Spleen (tissue), 11 donors: ENCODE results near the gene SLC5A9. TPM values are rescaled to one million over a fixed set of nuclear protein-coding genes. Genes with fewer than 3 reads are reported as not detected.
"Not testable (repeated sequence)": the region's sequence is repeated elsewhere in the genome, so short reads cannot be mapped to it uniquely, and the experiment has no call there.

Experiments used
- DNase-seq: peaks from one replicate; pipeline ENCODE4 v3.0.0-alpha.2; 2020
- H3K27ac ChIP-seq, 8 donors: fragments of 200-600 bp; sonication (generic) in 7 of 8; 1 replicate in 4 of 8; 2 replicates in 4 of 8; pipeline versions ENCODE4 v1.5.0 to v1.8.0; 2016 to 2021; ENCODE audit warnings: inconsistent platforms in 4 of 8, mild to moderate bottlenecking in 4 of 8, moderate library complexity in 1 of 8
- H3K27me3 ChIP-seq, 7 donors: fragments of 200-600 bp; sonication (generic) in 6 of 7; replicated peaks in 1 of 7; 1 replicate in 4 of 7; 2 replicates in 3 of 7; pipeline versions ENCODE4 v1.5.0 to v1.8.0; 2016 to 2021; ENCODE audit warnings: inconsistent platforms in 3 of 7, mild to moderate bottlenecking in 1 of 7
- H3K36me3 ChIP-seq, 6 donors: fragments of 200-600 bp; sonication (generic) in 5 of 6; 1 replicate in 4 of 6; 2 replicates in 2 of 6; pipeline versions ENCODE4 v1.5.0 to v1.8.0; 2016 to 2021; ENCODE audit warnings: inconsistent platforms in 2 of 6
- H3K4me1 ChIP-seq, 6 donors: fragments of 200-600 bp; sonication (generic) in 5 of 6; 1 replicate in 3 of 6; 2 replicates in 3 of 6; pipeline versions ENCODE4 v1.5.0 to v1.8.0; 2016 to 2021; ENCODE audit warnings: inconsistent platforms in 3 of 6
- H3K4me3 ChIP-seq, 8 donors: fragments of 200-600 bp; sonication (generic) in 7 of 8; 1 replicate in 4 of 8; 2 replicates in 4 of 8; pipeline versions ENCODE4 v1.5.0 to v1.8.0; 2016 to 2021; ENCODE audit warnings: inconsistent platforms in 4 of 8, mild to moderate bottlenecking in 4 of 8, moderate library complexity in 2 of 8
- H3K9me3 ChIP-seq, 8 donors: fragments of 200-600 bp; sonication (generic) in 7 of 8; 1 replicate in 4 of 8; 2 replicates in 4 of 8; pipeline versions ENCODE4 v1.5.0 to v1.8.0; 2016 to 2021; ENCODE audit warnings: inconsistent platforms in 4 of 8
- CTCF ChIP-seq, 11 experiments: fragments of 200-600 bp in 7 of 11; fragments of 450-650 bp in 4 of 11; sonication (generic) in 4 of 11; IDR thresholded peaks in 8 of 11; conservative IDR thresholded peaks in 3 of 11; 1 replicate in 7 of 11; 2 replicates in 4 of 11; pipeline versions ENCODE4 v1.4.0 to v1.8.0; 2016 to 2021; ENCODE audit warnings: antibody characterized with exemption in 11 of 11, inconsistent platforms in 4 of 11, mild to moderate bottlenecking in 1 of 11
- POLR2A ChIP-seq, 3 donors: fragments of 450-650 bp; IDR thresholded peaks; one replicate each; pipeline ENCODE4 v1.5.1; 2017; ENCODE audit warnings: antibody characterized with exemption in 3 of 3, mild to moderate bottlenecking in 1 of 3
- POLR2AphosphoS5 ChIP-seq, 3 donors: sonication (generic); formaldehyde crosslinking; IDR thresholded peaks; one replicate each; pipeline ENCODE4 v1.5.1; 2017; ENCODE audit warnings: antibody characterized with exemption in 3 of 3
- WGBS, 5 donors: extraction: QIAGEN DNeasy Blood & Tissue Kit in 3 of 5; methylation state at CpG; one replicate each; pipeline versions ENCODE4 v1.1.5 to v1.1.7; 2013 to 2018; 5-methylcytosine and 5-hydroxymethylcytosine counted together
- intact Hi-C: fragments of 100-400 bp; cut with DNase I; formaldehyde crosslinking; loops from one replicate; pipeline ENCODE4 v1.15.0; 2023; ENCODE audit warnings: low total_unique reads
- polyA plus RNA-seq, 3 donors: library from polyadenylated mRNA; stranded (reverse); fragments of 200-250 nt; gene quantifications; one replicate each; pipeline ENCODE4 v1.2.1, GENCODE V29; 2013
- total RNA-seq, 7 donors: library from RNA; depleted of rRNA in 3 of 7; stranded (reverse); fragments of >200 nt in 3 of 7; fragmentation: NEBNext Ultra II Directional in 4 of 7; extraction: Animal tissue kit (Norgen Biotek cat#: 25700) in 4 of 7; gene quantifications; one replicate each; pipeline versions ENCODE4 v1.1.0 to v1.2.1, GENCODE V29; 2016 to 2021
- donor health status: healthy with polysubstance abuse.
- donor health status: DM: no; HTN: no; CAD: no; lungs with moderate emphysema.
- donor health status: DM: no; HTN: no; CAD: no.
- donor health status: Bipolar disorder and iron deficiency.
- donor health status: healthy.
- donor health status: DM: no; HTN: no; CAD: no.
- donor health status: DM: yes; HTN: yes; CAD: no.

The SLC5A9 gene
- total and polyA plus RNA-seq, 10 donors = 0.51 to 2.1 (median 0.90) TPM

GRCh38 chr1:48285525-48285924 is 63.0 kb downstream of the SLC5A9 start:
- no peaks in the 10 kb centered on the region for H3K27me3 ChIP-seq

GRCh38 chr1:48291421-48291820 is 68.9 kb downstream of the SLC5A9 start:
- Histone ChIP-seq H3K36me3 (peaks cover 0 to 4% (median 0%) of the 10 kb centered on the region in 6 donors), H3K4me1 (no peaks in the 10 kb centered on the region), H3K4me3 (no peak overlapping the region), H3K27me3 (no peaks in the 10 kb centered on the region), H3K27ac (no peak overlapping the region), H3K9me3 (peaks cover 0 to 7% (median 0%) of the 10 kb centered on the region in 8 donors)
- 85 to 100% (median 97%) methylated on average over 4 of the region's 4 CpGs for WGBS, 5 donors
- intact Hi-C loops = no loop called here
- TF ChIP-seq POLR2AphosphoS5 (IDR thresholded peaks at IDR 0.05) (no peak), POLR2A (IDR thresholded peaks at IDR 0.05) (no peak), CTCF (IDR thresholded peaks at IDR 0.05 in 8 of 11, conservative IDR thresholded peaks at IDR 0.05 in 3 of 11) (no peak)
- peak; percentile 37 for DNase-seq

More at GRCh38 chr1:48285525-48285924, 63.0 kb downstream of the SLC5A9 start:
- Histone ChIP-seq H3K27ac (no peak overlapping the region), H3K36me3 (no peaks in the 10 kb centered on the region), H3K4me3 (no peak overlapping the region), H3K4me1 (no peaks in the 10 kb centered on the region), H3K9me3 (peaks cover 0 to 17% (median 10%) of the 10 kb centered on the region in 8 donors)
- 74 to 92% (median 88%) methylated on average over 3 of the region's 3 CpGs for WGBS, 5 donors
- TF ChIP-seq CTCF (IDR thresholded peaks at IDR 0.05 in 8 of 11, conservative IDR thresholded peaks at IDR 0.05 in 3 of 11) (no peak), POLR2A (IDR thresholded peaks at IDR 0.05) (no peak), POLR2AphosphoS5 (IDR thresholded peaks at IDR 0.05) (no peak)
- intact Hi-C loops = no loop called here
- DNase-seq = no peak

- no peak overlapping the region for H3K4me3 ChIP-seq
- intact Hi-C loops = no loop called here
- H3K27me3 ChIP-seq = no peaks in the 10 kb centered on the region
- WGBS, 5 donors = 85 to 96% (median 94%) methylated on average over 5 of the region's 5 CpGs
- no peak overlapping the region for H3K27ac ChIP-seq
- no peaks in the 10 kb centered on the region for H3K4me1 ChIP-seq
- H3K36me3 ChIP-seq = peaks cover 0 to 4% (median 0%) of the 10 kb centered on the region in 6 donors
- DNase-seq = peak; percentile 39
- peaks cover 0 to 7% (median 0%) of the 10 kb centered on the region in 8 donors for H3K9me3 ChIP-seq
- TF ChIP-seq CTCF (IDR thresholded peaks at IDR 0.05 in 8 of 11, conservative IDR thresholded peaks at IDR 0.05 in 3 of 11) (no peak), POLR2A (IDR thresholded peaks at IDR 0.05) (no peak), POLR2AphosphoS5 (IDR thresholded peaks at IDR 0.05) (no peak)
These were observed 70.2 kb downstream of the SLC5A9 start for GRCh38 chr1:48292706-48293105.

GRCh38 chr1:48294094-48294493 is 71.6 kb downstream of the SLC5A9 start:
- H3K27ac ChIP-seq, H3K27me3 ChIP-seq, H3K36me3 ChIP-seq, H3K4me3 ChIP-seq, H3K9me3 ChIP-seq, H3K4me1 ChIP-seq, intact Hi-C loops: not testable (repeated sequence)
- peak; percentile 53 for DNase-seq
- WGBS, 5 donors = 91 to 98% (median 94%) methylated on average over 6 of the region's 6 CpGs

- Histone ChIP-seq H3K36me3 (peaks cover 0 to 8% (median 0%) of the 10 kb centered on the region in 6 donors), H3K27me3 (no peaks in the 10 kb centered on the region), H3K4me3 (no peak overlapping the region), H3K9me3 (no peaks in the 10 kb centered on the region), H3K4me1 (no peaks in the 10 kb centered on the region), H3K27ac (no peak overlapping the region)
- DNase-seq = no peak
- 72 to 81% (median 78%) methylated on average over 1 of the region's 1 CpG for WGBS, 5 donors
- TF ChIP-seq CTCF (IDR thresholded peaks at IDR 0.05 in 8 of 11, conservative IDR thresholded peaks at IDR 0.05 in 3 of 11) (no peak), POLR2A (IDR thresholded peaks at IDR 0.05) (no peak), POLR2AphosphoS5 (IDR thresholded peaks at IDR 0.05) (no peak)
- intact Hi-C loops = no loop called here
These were observed 72.1 kb downstream of the SLC5A9 start for GRCh38 chr1:48294656-48295055.
